Limb (tissue), 2 donors: ENCODE results near the gene PTRH1.

Experiments
- DNase-seq, 2 donors: peaks; one replicate each; pipeline ENCODE4 v3.0.0-alpha.2; 2016; ENCODE audit errors: extremely low spot score in 2 of 2

Gene PTRH1

GRCh38 chr9:127720031-127720864, 4.8 kb upstream of the PTRH1 start:
- no peak for DNase-seq

- no peak for DNase-seq
Measured at GRCh38 chr9:127717766-127718165, 2.3 kb upstream of the PTRH1 start.

- no peak for DNase-seq
Measured at GRCh38 chr9:127716412-127716811, 949 bp upstream of the PTRH1 start.

GRCh38 chr9:127714951-127715469, 453 bp downstream of the PTRH1 start:
- no peak for DNase-seq

- DNase-seq, result no peak
Measured at GRCh38 chr9:127714020-127714750, 1.3 kb downstream of the PTRH1 start.

- DNase-seq, result no peak
Measured at GRCh38 chr9:127712867-127713266, 2.6 kb downstream of the PTRH1 start.

GRCh38 chr9:127712371-127712770, 3.1 kb downstream of the PTRH1 start:
- no peak for DNase-seq

- DNase-seq, result no peak
Measured at GRCh38 chr9:127711831-127712274, 3.6 kb downstream of the PTRH1 start.

GRCh38 chr9:127711226-127711701, 4.2 kb downstream of the PTRH1 start:
- DNase-seq, result no peak

GRCh38 chr9:127710204-127710783, 5.2 kb downstream of the PTRH1 start:
- no peak for DNase-seq

- DNase-seq, result no peak
Measured at GRCh38 chr9:127708952-127709587, 6.4 kb downstream of the PTRH1 start.

GRCh38 chr9:127707766-127708165, 7.7 kb downstream of the PTRH1 start:
- no peak for DNase-seq

- no peak for DNase-seq
Measured at GRCh38 chr9:127706836-127707241, 8.6 kb downstream of the PTRH1 start, which contains the start of gene CFAP157. TSS of gene CFAP157 (plus strand) at chr9:127706988. CDS start at chr9:127707032, 44 bp downstream.

- DNase-seq, result no peak
Measured at GRCh38 chr9:127705577-127706379, 9.7 kb downstream of the PTRH1 start.

GRCh38 chr9:127703289-127703946, 12.0 kb downstream of the PTRH1 start:
- DNase-seq, result no peak

GRCh38 chr9:127700594-127701255, 14.7 kb downstream of the PTRH1 start:
- no peak for DNase-seq

GRCh38 chr9:127700140-127700539, 15.3 kb downstream of the PTRH1 start:
- DNase-seq, result no peak

GRCh38 chr9:127698985-127699670, 16.3 kb downstream of the PTRH1 start:
- DNase-seq, result peak; percentile 94 to 95

- no peak for DNase-seq
Measured at GRCh38 chr9:127698386-127698785, 17.1 kb downstream of the PTRH1 start.
